ENCODE results near the gene MAP1A. TPM values are rescaled to one million over a fixed set of nuclear protein-coding genes. Genes with fewer than 3 reads are reported as not detected.
"Not testable (repeated sequence)": the region's sequence is repeated elsewhere in the genome, so short reads cannot be mapped to it uniquely, and the experiment has no call there.

The MAP1A gene
- polyA plus RNA-seq, 1 donor (not counting 4 experiments of a cell fraction or from before 2014, with no cell fraction given) = 0.13 TPM

GRCh38 chr15:43529587-43530345 is 12.4 kb downstream of the MAP1A start:
- no peaks in the 10 kb centered on the region for H4K20me1 ChIP-seq (ENCODE audit: control insufficient read depth, extremely low read depth, insufficient read depth, low read length)
- H3K4me1 ChIP-seq (ENCODE audit: control insufficient read depth, extremely low read depth, insufficient read depth, low read length) = no peaks in the 10 kb centered on the region
- H3K9ac ChIP-seq (ENCODE audit: control insufficient read depth, extremely low read depth, insufficient read depth, low read length) = no peak overlapping the region
- no peak for FAIRE-seq
- no peaks in the 10 kb centered on the region for H3K9me3 ChIP-seq (ENCODE audit: control insufficient read depth, low read depth, low read length)
- no peaks in the 10 kb centered on the region for H3K79me2 ChIP-seq (ENCODE audit: control insufficient read depth, insufficient read depth, low read length)
- dilution Hi-C loops (cut with MboI; ENCODE audit: extremely low pct_ligation_motif_present, low sequenced_read_pairs) = no loop called here
- TF ChIP-seq, protein P1, sequence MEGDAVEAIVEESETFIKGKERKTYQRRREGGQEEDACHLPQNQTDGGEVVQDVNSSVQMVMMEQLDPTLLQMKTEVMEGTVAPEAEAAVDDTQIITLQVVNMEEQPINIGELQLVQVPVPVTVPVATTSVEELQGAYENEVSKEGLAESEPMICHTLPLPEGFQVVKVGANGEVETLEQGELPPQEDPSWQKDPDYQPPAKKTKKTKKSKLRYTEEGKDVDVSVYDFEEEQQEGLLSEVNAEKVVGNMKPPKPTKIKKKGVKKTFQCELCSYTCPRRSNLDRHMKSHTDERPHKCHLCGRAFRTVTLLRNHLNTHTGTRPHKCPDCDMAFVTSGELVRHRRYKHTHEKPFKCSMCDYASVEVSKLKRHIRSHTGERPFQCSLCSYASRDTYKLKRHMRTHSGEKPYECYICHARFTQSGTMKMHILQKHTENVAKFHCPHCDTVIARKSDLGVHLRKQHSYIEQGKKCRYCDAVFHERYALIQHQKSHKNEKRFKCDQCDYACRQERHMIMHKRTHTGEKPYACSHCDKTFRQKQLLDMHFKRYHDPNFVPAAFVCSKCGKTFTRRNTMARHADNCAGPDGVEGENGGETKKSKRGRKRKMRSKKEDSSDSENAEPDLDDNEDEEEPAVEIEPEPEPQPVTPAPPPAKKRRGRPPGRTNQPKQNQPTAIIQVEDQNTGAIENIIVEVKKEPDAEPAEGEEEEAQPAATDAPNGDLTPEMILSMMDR (optimal IDR thresholded peaks at IDR 0.05 in 1 of 3, IDR thresholded peaks at IDR 0.05 in 1 of 3, conservative IDR thresholded peaks at IDR 0.05 in 1 of 3; ENCODE audit: extremely low read depth in 1 of 3, insufficient read depth in 2 of 3, low read length in 3 of 3) = no peak
- no peak for TF ChIP-seq EZH2 (IDR thresholded peaks at IDR 0.05; ENCODE audit: low read length)
- H3K27ac ChIP-seq (ENCODE audit: control insufficient read depth, insufficient read depth, low read length) = no peak overlapping the region
- peaks cover 2 to 3% of the 10 kb centered on the region in 2 experiments for H3K36me3 ChIP-seq (ENCODE audit: control insufficient read depth in 2 of 2, extremely low read depth in 1 of 2, insufficient read depth in 2 of 2, low read length in 2 of 2)
- no peaks in the 10 kb centered on the region for H3K9me1 ChIP-seq (ENCODE audit: control insufficient read depth, extremely low read depth, insufficient read depth, low read length)
- DNase-seq (ENCODE audit: low read depth, low spot score) = no peak
- no peaks in the 10 kb centered on the region for H3K27me3 ChIP-seq (ENCODE audit: control insufficient read depth, extremely low read depth, insufficient read depth, low read length)
- no peak overlapping the region for H2AFZ ChIP-seq (ENCODE audit: control insufficient read depth, low read length)
- H3K4me2 ChIP-seq (ENCODE audit: control insufficient read depth, extremely low read depth, insufficient read depth, low read depth, low read length) = no peak overlapping the region
- no peak overlapping the region for H3K4me3 ChIP-seq (ENCODE audit: control insufficient read depth in 2 of 3, extremely low read depth in 1 of 3, insufficient read depth in 2 of 3, low read depth in 1 of 3, low read length in 3 of 3)

DNA sequence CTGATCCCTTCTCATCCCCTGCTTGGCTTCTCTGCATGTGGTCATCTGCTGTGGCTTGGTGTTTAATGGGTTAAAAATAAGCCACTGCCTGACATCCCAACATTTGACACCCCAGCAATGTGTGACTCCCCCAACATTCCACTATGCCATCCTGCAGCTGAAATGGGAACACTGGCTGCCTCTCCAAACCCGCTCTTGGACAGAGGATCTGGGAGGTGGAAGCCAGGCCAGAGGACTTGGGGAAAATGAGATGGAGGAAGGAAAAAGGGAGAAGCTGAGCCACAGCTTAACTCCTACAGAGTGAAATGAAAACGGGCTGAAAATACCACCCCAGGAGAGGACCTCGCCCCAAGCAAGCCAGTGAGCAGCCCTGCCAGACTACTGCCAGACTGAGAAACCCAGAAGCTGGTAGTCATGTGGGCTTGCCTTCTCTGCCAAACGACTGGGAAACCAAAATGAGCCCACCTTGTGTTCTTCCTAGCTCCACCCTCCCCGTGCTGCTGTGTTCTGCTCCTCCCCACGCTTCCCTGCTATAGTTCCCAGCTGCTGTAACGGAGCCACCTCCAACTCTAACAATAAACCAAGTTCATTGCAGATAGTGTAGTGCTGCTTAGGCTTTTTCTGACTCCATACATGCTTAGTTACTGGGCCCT is 13.7 kb downstream of the MAP1A start:
- H3K9me3 ChIP-seq (ENCODE audit: control insufficient read depth, low read depth, low read length) = no peaks in the 10 kb centered on the region
- H4K20me1 ChIP-seq (ENCODE audit: control insufficient read depth, extremely low read depth, insufficient read depth, low read length) = no peaks in the 10 kb centered on the region
- H3K36me3 ChIP-seq (ENCODE audit: control insufficient read depth in 2 of 2, extremely low read depth in 1 of 2, insufficient read depth in 2 of 2, low read length in 2 of 2) = peaks cover 2 to 8% of the 10 kb centered on the region in 2 experiments
- dilution Hi-C loops (cut with MboI; ENCODE audit: extremely low pct_ligation_motif_present, low sequenced_read_pairs) = no loop called here
- no peak overlapping the region for H3K27ac ChIP-seq (ENCODE audit: control insufficient read depth, insufficient read depth, low read length)
- H2AFZ ChIP-seq (ENCODE audit: control insufficient read depth, low read length) = no peak overlapping the region
- no peak overlapping the region for H3K9ac ChIP-seq (ENCODE audit: control insufficient read depth, extremely low read depth, insufficient read depth, low read length)
- TF ChIP-seq, protein P1 (optimal IDR thresholded peaks at IDR 0.05 in 1 of 3, IDR thresholded peaks at IDR 0.05 in 1 of 3, conservative IDR thresholded peaks at IDR 0.05 in 1 of 3; ENCODE audit: extremely low read depth in 1 of 3, insufficient read depth in 2 of 3, low read length in 3 of 3) = no peak
- TF ChIP-seq EZH2 (IDR thresholded peaks at IDR 0.05; ENCODE audit: low read length) = no peak
- H3K4me1 ChIP-seq (ENCODE audit: control insufficient read depth, extremely low read depth, insufficient read depth, low read length) = no peaks in the 10 kb centered on the region
- H3K79me2 ChIP-seq (ENCODE audit: control insufficient read depth, insufficient read depth, low read length) = no peaks in the 10 kb centered on the region
- FAIRE-seq = peak; percentile 9
- DNase-seq (ENCODE audit: low read depth, low spot score) = no peak
- no peak overlapping the region for H3K4me2 ChIP-seq (ENCODE audit: control insufficient read depth, extremely low read depth, insufficient read depth, low read depth, low read length)
- H3K4me3 ChIP-seq (ENCODE audit: control insufficient read depth in 2 of 3, extremely low read depth in 1 of 3, insufficient read depth in 2 of 3, low read depth in 1 of 3, low read length in 3 of 3) = no peak overlapping the region
- no peaks in the 10 kb centered on the region for H3K27me3 ChIP-seq (ENCODE audit: control insufficient read depth, extremely low read depth, insufficient read depth, low read length)
- H3K9me1 ChIP-seq (ENCODE audit: control insufficient read depth, extremely low read depth, insufficient read depth, low read length) = no peaks in the 10 kb centered on the region

GRCh38 chr15:43532826-43533225 is 15.4 kb downstream of the MAP1A start:
- FAIRE-seq; dilution Hi-C loops (cut with MboI; ENCODE audit: extremely low pct_ligation_motif_present, low sequenced_read_pairs); H3K4me1 ChIP-seq (ENCODE audit: control insufficient read depth, extremely low read depth, insufficient read depth, low read length); H3K27ac ChIP-seq (ENCODE audit: control insufficient read depth, insufficient read depth, low read length); DNase-seq (ENCODE audit: low read depth, low spot score); H3K9ac ChIP-seq (ENCODE audit: control insufficient read depth, extremely low read depth, insufficient read depth, low read length); H3K27me3 ChIP-seq (ENCODE audit: control insufficient read depth, extremely low read depth, insufficient read depth, low read length); H4K20me1 ChIP-seq (ENCODE audit: control insufficient read depth, extremely low read depth, insufficient read depth, low read length); H3K9me1 ChIP-seq (ENCODE audit: control insufficient read depth, extremely low read depth, insufficient read depth, low read length); H3K36me3 ChIP-seq (ENCODE audit: control insufficient read depth in 2 of 2, extremely low read depth in 1 of 2, insufficient read depth in 2 of 2, low read length in 2 of 2); H3K9me3 ChIP-seq (ENCODE audit: control insufficient read depth, low read depth, low read length); H2AFZ ChIP-seq (ENCODE audit: control insufficient read depth, low read length); H3K4me3 ChIP-seq (ENCODE audit: control insufficient read depth in 2 of 3, extremely low read depth in 1 of 3, insufficient read depth in 2 of 3, low read depth in 1 of 3, low read length in 3 of 3); H3K79me2 ChIP-seq (ENCODE audit: control insufficient read depth, insufficient read depth, low read length); H3K4me2 ChIP-seq (ENCODE audit: control insufficient read depth, extremely low read depth, insufficient read depth, low read depth, low read length): not testable (repeated sequence)
